Liver (tissue), 9 donors: ENCODE data around the gene SLC6A7. TPM values are rescaled to one million over a fixed set of nuclear protein-coding genes. Genes with fewer than 3 reads are reported as not detected.

ENCODE experiments used
- DNase-seq: peaks from one replicate; pipeline ENCODE4 v3.0.0-alpha.2; 2017; ENCODE audit warnings: low spot score
- H3K27ac ChIP-seq, 2 donors: one replicate each; pipeline ENCODE4 v1.7.0; 2013; ENCODE audit warnings: inconsistent platforms in 2 of 2, low read length in 2 of 2, control low read depth in 1 of 2, low read depth in 1 of 2, mild to moderate bottlenecking in 1 of 2
- H3K27me3 ChIP-seq, 4 donors: one replicate each; pipeline versions ENCODE4 v1.6.1 to v1.7.0; 2013; ENCODE audit warnings: low read length in 3 of 4, inconsistent platforms in 1 of 4, mild to moderate bottlenecking in 1 of 4, moderate library complexity in 1 of 4; ENCODE audit not compliant: control insufficient read depth in 4 of 4, insufficient read depth in 4 of 4
- H3K36me3 ChIP-seq, 4 donors: one replicate each; pipeline versions ENCODE4 v1.6.1 to v1.7.0; 2013; ENCODE audit warnings: low read length in 3 of 4, mild to moderate bottlenecking in 3 of 4, low read depth in 1 of 4, moderate library complexity in 1 of 4; ENCODE audit not compliant: control insufficient read depth in 4 of 4, insufficient read depth in 3 of 4
- H3K4me1 ChIP-seq, 4 donors: one replicate each; pipeline versions ENCODE4 v1.6.1 to v1.7.0; 2013; ENCODE audit warnings: low read length in 3 of 4, mild to moderate bottlenecking in 3 of 4, moderate library complexity in 1 of 4; ENCODE audit not compliant: control insufficient read depth in 4 of 4, insufficient read depth in 4 of 4
- H3K4me3 ChIP-seq, 3 donors: one replicate each; pipeline versions ENCODE4 v1.6.1 to v1.7.0; 2013; ENCODE audit warnings: low read length in 3 of 3, control low read depth in 1 of 3, low read depth in 1 of 3, mild to moderate bottlenecking in 1 of 3
- H3K9ac ChIP-seq, 2 donors: one replicate each; pipeline ENCODE4 v1.7.0; 2013; ENCODE audit warnings: low read length in 2 of 2, mild to moderate bottlenecking in 2 of 2, moderate library complexity in 2 of 2, control low read depth in 1 of 2, low read depth in 1 of 2
- H3K9me3 ChIP-seq, 4 donors: one replicate each; pipeline versions ENCODE4 v1.6.1 to v1.7.0; 2013; ENCODE audit warnings: low read length in 3 of 4; ENCODE audit not compliant: control insufficient read depth in 4 of 4
- ATF3 ChIP-seq: IDR thresholded peaks from 2 replicates; pipeline ENCODE4 v1.6.1; 2016; ENCODE audit warnings: antibody characterized with exemption
- EGR1 ChIP-seq, 2 donors: IDR thresholded peaks; 2 replicates each; pipeline ENCODE4 v1.6.1; 2016 to 2018; ENCODE audit warnings: antibody characterized with exemption in 2 of 2, low read depth in 2 of 2
- FOXA1 ChIP-seq: IDR thresholded peaks from 2 replicates; pipeline ENCODE4 v1.6.1; 2016; ENCODE audit warnings: antibody characterized with exemption
- FOXA2 ChIP-seq: IDR thresholded peaks from 2 replicates; pipeline ENCODE4 v1.6.1; 2016; ENCODE audit warnings: antibody characterized with exemption
- GABPA ChIP-seq, 2 donors: IDR thresholded peaks in 1 of 2; conservative IDR thresholded peaks in 1 of 2; 2 replicates each; pipeline ENCODE4 v1.6.1; 2016; ENCODE audit warnings: antibody characterized with exemption in 2 of 2, mild to moderate bottlenecking in 1 of 2, moderate library complexity in 1 of 2
- HNF4G ChIP-seq: IDR thresholded peaks from 2 replicates; pipeline ENCODE4 v1.6.1; 2016; ENCODE audit warnings: antibody characterized with exemption
- JUND ChIP-seq, 2 donors: IDR thresholded peaks; 2 replicates each; pipeline ENCODE4 v1.6.1; 2016; ENCODE audit warnings: antibody characterized with exemption in 2 of 2
- MAX ChIP-seq: IDR thresholded peaks from 2 replicates; pipeline ENCODE4 v1.6.1; 2016; ENCODE audit warnings: antibody characterized with exemption
- NR2F2 ChIP-seq: IDR thresholded peaks from 2 replicates; pipeline ENCODE4 v1.6.1; 2016; ENCODE audit warnings: antibody characterized with exemption
- RAD21 ChIP-seq, 2 donors: IDR thresholded peaks; 2 replicates each; pipeline ENCODE4 v1.6.1; 2016; ENCODE audit warnings: antibody characterized with exemption in 2 of 2, mild to moderate bottlenecking in 2 of 2
- SP1 ChIP-seq: IDR thresholded peaks from 2 replicates; pipeline ENCODE4 v1.6.1; 2018; ENCODE audit warnings: antibody characterized with exemption, mild to moderate bottlenecking
- TAF1 ChIP-seq: conservative IDR thresholded peaks from 2 replicates; pipeline ENCODE4 v1.6.1; 2016; ENCODE audit warnings: antibody characterized with exemption, mild to moderate bottlenecking
- YY1 ChIP-seq: IDR thresholded peaks from 2 replicates; pipeline ENCODE4 v1.6.1; 2016; ENCODE audit warnings: antibody characterized with exemption, mild to moderate bottlenecking
- ZBTB33 ChIP-seq: IDR thresholded peaks from 2 replicates; pipeline ENCODE4 v1.6.1; 2016; ENCODE audit warnings: antibody characterized with exemption
- WGBS: extraction: QIAGEN DNeasy Blood & Tissue Kit; methylation state at CpG from one replicate; pipeline ENCODE4 v1.1.7; 2013; 5-methylcytosine and 5-hydroxymethylcytosine counted together
- polyA plus RNA-seq, 2 donors: library from polyadenylated mRNA; stranded (reverse) in 1 of 2; unstranded in 1 of 2; fragments of 200-250 nt in 1 of 2; fragments of >200 nt in 1 of 2; fragmentation: Nextera tagmentation in 1 of 2; extraction: Ambion mirVana in 1 of 2; gene quantifications; one replicate each; pipeline versions ENCODE4 v1.2.1 to v1.2.3, GENCODE V29; 2013 to 2015
- total RNA-seq, 2 donors: library from RNA; depleted of rRNA; stranded (reverse); fragments of >200 nt; gene quantifications; one replicate each; pipeline ENCODE4 v1.2.3, GENCODE V29; 2014
- donor health status: healthy.
- donor health status: healthy.
- donor health status: healthy.
- donor health status: healthy.
- donor health status: healthy.

Gene SLC6A7
- total and polyA plus RNA-seq, 4 donors, result not detected

- TF ChIP-seq GABPA (IDR thresholded peaks at IDR 0.05 in 1 of 2, conservative IDR thresholded peaks at IDR 0.05 in 1 of 2), result no peak
- TF ChIP-seq YY1, result no peak
- no peak for TF ChIP-seq SP1
- no peak for TF ChIP-seq HNF4G
- TF ChIP-seq NR2F2, result no peak
- no peak for TF ChIP-seq JUND (IDR thresholded peaks at IDR 0.05)
Measured at GRCh38 chr5:150203832-150204589, 14.1 kb downstream of the SLC6A7 start (continued).

- Histone ChIP-seq H3K27ac (no peak overlapping the region), H3K27me3 (no peaks in the 10 kb centered on the region), H3K36me3 (no peaks in the 10 kb centered on the region), H3K9me3 (no peaks in the 10 kb centered on the region), H3K4me3 (no peak overlapping the region), H3K4me1 (no peaks in the 10 kb centered on the region), H3K9ac (no peak overlapping the region)
- no peak for DNase-seq
- TF ChIP-seq GABPA (IDR thresholded peaks at IDR 0.05 in 1 of 2, conservative IDR thresholded peaks at IDR 0.05 in 1 of 2) (no peak), FOXA2 (no peak), YY1 (no peak), MAX (no peak), SP1 (no peak), ATF3 (no peak), EGR1 (IDR thresholded peaks at IDR 0.05; ENCODE audit: low read depth in 2 of 2) (no peak), NR2F2 (no peak), ZBTB33 (no peak), RAD21 (IDR thresholded peaks at IDR 0.05) (no peak)
- WGBS, result 94% methylated on average over 13 of the region's 13 CpGs
Measured at GRCh38 chr5:150204590-150204960, 14.7 kb downstream of the SLC6A7 start.

GRCh38 chr5:150206098-150206778 is 16.4 kb downstream of the SLC6A7 start:
- H3K36me3 ChIP-seq, result no peaks in the 10 kb centered on the region
- no peak for DNase-seq
- TF ChIP-seq RAD21 (IDR thresholded peaks at IDR 0.05) (no peak), SP1 (no peak), FOXA2 (no peak), FOXA1 (no peak), GABPA (IDR thresholded peaks at IDR 0.05 in 1 of 2, conservative IDR thresholded peaks at IDR 0.05 in 1 of 2) (no peak), MAX (no peak), NR2F2 (no peak), YY1 (no peak), TAF1 (no peak), EGR1 (IDR thresholded peaks at IDR 0.05; ENCODE audit: low read depth in 2 of 2) (no peak)

More at GRCh38 chr5:150206098-150206778, 16.4 kb downstream of the SLC6A7 start:
- H3K9ac ChIP-seq, result no peak overlapping the region
- no peaks in the 10 kb centered on the region for H3K27me3 ChIP-seq
- H3K9me3 ChIP-seq, result no peaks in the 10 kb centered on the region
- H3K4me1 ChIP-seq, result no peaks in the 10 kb centered on the region
- WGBS, result 89% methylated on average over 6 of the region's 6 CpGs
- H3K4me3 ChIP-seq, result no peak overlapping the region
- H3K27ac ChIP-seq, result no peak overlapping the region
